Trophoblast cell (in vitro differentiated cells and primary cell): ENCODE measurements around the gene RNFT2.

ENCODE experiments used
- DNase-seq, 2 donors: peaks; one replicate each; pipeline ENCODE4 v3.0.0-alpha.2; 2016
- H2AFZ ChIP-seq: 2 replicates; pipeline ENCODE4 v1.6.1; 2013; ENCODE audit warnings: low read length, moderate library complexity, mild to moderate bottlenecking; ENCODE audit not compliant: insufficient read depth, poor library complexity
- H2AK5ac ChIP-seq: 2 replicates; pipeline ENCODE4 v1.6.1; 2013; ENCODE audit warnings: mild to moderate bottlenecking, low read length
- H2BK120ac ChIP-seq: 2 replicates; pipeline ENCODE4 v1.6.1; 2013; ENCODE audit warnings: low read length, mild to moderate bottlenecking, moderate library complexity; ENCODE audit not compliant: insufficient read depth, poor library complexity
- H2BK12ac ChIP-seq: 2 replicates; pipeline ENCODE4 v1.6.1; 2013; ENCODE audit warnings: mild to moderate bottlenecking, low read length, moderate library complexity
- H2BK5ac ChIP-seq: 2 replicates; pipeline ENCODE4 v1.6.1; 2013; ENCODE audit warnings: low read length, low read depth, moderate library complexity, mild to moderate bottlenecking; ENCODE audit not compliant: poor library complexity
- H3K14ac ChIP-seq: 2 replicates; pipeline ENCODE4 v1.6.1; 2013; ENCODE audit warnings: mild to moderate bottlenecking, low read length
- H3K18ac ChIP-seq: 2 replicates; pipeline ENCODE4 v1.6.1; 2013; ENCODE audit warnings: mild to moderate bottlenecking, low read length
- H3K23ac ChIP-seq: 2 replicates; pipeline ENCODE4 v1.6.1; 2013; ENCODE audit warnings: low read length
- H3K27ac ChIP-seq: 2 replicates; pipeline ENCODE4 v1.5.1; 2013; ENCODE audit warnings: low read depth, mild to moderate bottlenecking, inconsistent platforms, low read length, moderate library complexity
- H3K27me3 ChIP-seq: 2 replicates; pipeline ENCODE4 v1.6.1; 2013; ENCODE audit warnings: inconsistent platforms, mild to moderate bottlenecking, low read length, moderate library complexity; ENCODE audit not compliant: insufficient read depth
- H3K36me3 ChIP-seq, 2 experiments: 1 replicate in 1 of 2; 2 replicates in 1 of 2; pipeline ENCODE4 v1.6.1; 2013; ENCODE audit warnings: low read length in 2 of 2, mild to moderate bottlenecking in 2 of 2, moderate library complexity in 1 of 2; ENCODE audit not compliant: insufficient read depth in 2 of 2, control insufficient read depth in 1 of 2
- H3K4ac ChIP-seq: 2 replicates; pipeline ENCODE4 v1.6.1; 2013; ENCODE audit warnings: low read depth, mild to moderate bottlenecking, low read length, moderate library complexity
- H3K4me1 ChIP-seq, 2 experiments: 1 replicate in 1 of 2; 2 replicates in 1 of 2; pipeline ENCODE4 v1.6.1; 2013; ENCODE audit warnings: low read length in 2 of 2, mild to moderate bottlenecking in 2 of 2, moderate library complexity in 1 of 2; ENCODE audit not compliant: insufficient read depth in 2 of 2, control insufficient read depth in 1 of 2
- H3K4me2 ChIP-seq: 2 replicates; pipeline ENCODE4 v1.6.1; 2013; ENCODE audit warnings: inconsistent platforms, mild to moderate bottlenecking, low read length, moderate library complexity
- H3K4me3 ChIP-seq: 2 replicates; pipeline ENCODE4 v1.5.1; 2013; ENCODE audit warnings: mild to moderate bottlenecking, low read depth, low read length, inconsistent platforms
- H3K79me1 ChIP-seq: one replicate; pipeline ENCODE4 v1.6.1; 2013; ENCODE audit warnings: low read length
- H3K79me2 ChIP-seq: 2 replicates; pipeline ENCODE4 v1.6.1; 2013; ENCODE audit warnings: low read length, mild to moderate bottlenecking; ENCODE audit not compliant: control insufficient read depth, insufficient read depth, poor library complexity
- H3K9ac ChIP-seq: 2 replicates; pipeline ENCODE4 v1.6.1; 2013; ENCODE audit warnings: mild to moderate bottlenecking, low read length
- H3K9me3 ChIP-seq: 2 replicates; pipeline ENCODE4 v1.6.1; 2013; ENCODE audit warnings: low read depth, mild to moderate bottlenecking, control low read depth, inconsistent platforms, low read length; ENCODE audit not compliant: insufficient read depth
- H4K12ac ChIP-seq: 2 replicates; pipeline ENCODE4 v1.6.1; 2013; ENCODE audit warnings: low read depth, mild to moderate bottlenecking, low read length, moderate library complexity
- H4K8ac ChIP-seq: 2 replicates; pipeline ENCODE4 v1.6.1; 2013; ENCODE audit warnings: low read depth, mild to moderate bottlenecking, low read length, moderate library complexity
- H4K91ac ChIP-seq: one replicate; pipeline ENCODE4 v1.6.1; 2013; ENCODE audit warnings: low read depth, mild to moderate bottlenecking, low read length, moderate library complexity
- WGBS: extraction: QIAGEN DNeasy Blood & Tissue Kit; methylation state at CpG from one replicate; pipeline ENCODE4 v1.1.7; 2013; ENCODE audit warnings: missing lambda C conversion rate; ENCODE audit not compliant: insufficient read length, insufficient coverage; ENCODE audit errors: extremely low coverage; 5-methylcytosine and 5-hydroxymethylcytosine counted together

The RNFT2 gene

DNA sequence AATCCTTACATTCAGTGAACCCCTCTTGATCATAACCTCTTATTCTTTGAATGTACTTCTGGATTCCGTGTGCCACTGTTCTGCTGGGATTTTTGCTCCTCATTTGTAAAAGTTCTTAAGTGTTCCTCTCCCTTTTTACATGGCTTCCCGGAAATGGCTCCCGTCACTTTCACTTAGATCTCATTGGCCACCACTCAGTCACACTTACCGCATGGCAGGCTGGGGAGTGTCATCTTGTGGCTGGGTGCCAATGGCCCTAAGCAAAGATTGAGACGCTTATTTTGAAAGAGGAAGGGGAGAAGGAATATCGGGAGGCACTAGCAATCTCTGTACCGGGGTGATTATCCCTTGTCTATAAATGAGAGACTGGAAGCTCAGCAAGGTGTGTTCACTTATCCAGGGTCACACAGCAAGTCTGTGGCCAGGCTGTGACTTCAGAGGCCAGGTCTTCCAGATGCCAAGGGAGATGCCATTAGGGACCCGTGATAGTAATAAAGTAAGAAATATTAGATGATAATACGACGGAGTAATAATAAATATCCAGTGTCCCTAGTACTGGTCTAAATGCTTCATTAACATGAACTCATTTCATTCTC, 68.8 kb downstream of the RNFT2 start:
- no peak overlapping the region for H3K4ac ChIP-seq
- WGBS, result no CpG with 5 or more reads among the region's 10 CpGs
- H2BK5ac ChIP-seq, result no peak overlapping the region
- H4K91ac ChIP-seq, result no peak overlapping the region
- H3K23ac ChIP-seq, result no peak overlapping the region
- H2BK120ac ChIP-seq, result no peak overlapping the region
- no peak overlapping the region for H3K9ac ChIP-seq
- peaks cover 2% of the 10 kb centered on the region for H3K9me3 ChIP-seq
- no peaks in the 10 kb centered on the region for H3K4me1 ChIP-seq
- H2AK5ac ChIP-seq, result no peak overlapping the region
- no peak overlapping the region for H3K4me2 ChIP-seq
- no peak overlapping the region for H3K18ac ChIP-seq
- no peak overlapping the region for H2BK12ac ChIP-seq
- no peak overlapping the region for H4K8ac ChIP-seq
- H3K27ac ChIP-seq, result no peak overlapping the region
- no peak overlapping the region for H3K4me3 ChIP-seq
- H3K36me3 ChIP-seq, result no peaks in the 10 kb centered on the region
- H3K79me2 ChIP-seq, result no peaks in the 10 kb centered on the region
- no peaks in the 10 kb centered on the region for H3K27me3 ChIP-seq
- H3K14ac ChIP-seq, result no peak overlapping the region
- H3K79me1 ChIP-seq, result no peaks in the 10 kb centered on the region
- H2AFZ ChIP-seq, result no peak overlapping the region
- DNase-seq, result no peak
- no peak overlapping the region for H4K12ac ChIP-seq

DNA sequence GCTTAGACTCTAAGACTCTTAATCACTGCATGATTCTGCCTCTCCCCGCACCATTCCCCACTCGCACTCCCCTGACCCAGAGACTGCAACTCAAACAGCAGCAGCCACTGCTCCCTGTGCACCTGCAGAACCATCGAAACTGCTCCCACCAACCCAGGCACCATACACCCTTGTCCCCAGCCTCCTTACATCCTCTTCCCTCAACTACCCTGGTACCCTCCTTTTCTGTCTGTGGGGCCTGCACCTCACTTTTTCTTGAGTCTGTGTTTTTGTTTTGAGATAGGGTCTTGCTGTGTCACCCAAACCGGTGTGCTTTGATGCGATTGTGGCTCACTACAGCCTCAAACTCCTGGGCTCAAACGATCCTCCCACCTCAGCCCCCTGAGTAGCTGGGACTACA, 69.4 kb downstream of the RNFT2 start:
- H2BK12ac ChIP-seq, result no peak overlapping the region
- H3K9me3 ChIP-seq, result peaks cover 2% of the 10 kb centered on the region
- no peak overlapping the region for H3K4ac ChIP-seq
- H3K18ac ChIP-seq, result no peak overlapping the region
- no peak overlapping the region for H4K12ac ChIP-seq
- H3K23ac ChIP-seq, result no peak overlapping the region
- H2BK120ac ChIP-seq, result no peak overlapping the region
- no peak overlapping the region for H3K9ac ChIP-seq
- no peak overlapping the region for H3K27ac ChIP-seq
- no peaks in the 10 kb centered on the region for H3K4me1 ChIP-seq
- WGBS, result no CpG with 5 or more reads among the region's 6 CpGs
- no peak overlapping the region for H3K4me2 ChIP-seq
- H2AK5ac ChIP-seq, result no peak overlapping the region
- no peak overlapping the region for H3K14ac ChIP-seq
- no peak overlapping the region for H4K8ac ChIP-seq
- no peak overlapping the region for H4K91ac ChIP-seq
- no peaks in the 10 kb centered on the region for H3K36me3 ChIP-seq
- H2BK5ac ChIP-seq, result no peak overlapping the region
- no peaks in the 10 kb centered on the region for H3K79me2 ChIP-seq
- DNase-seq, result no peak
- H3K4me3 ChIP-seq, result no peak overlapping the region
- no peaks in the 10 kb centered on the region for H3K27me3 ChIP-seq
- H3K79me1 ChIP-seq, result no peaks in the 10 kb centered on the region
- H2AFZ ChIP-seq, result no peak overlapping the region

DNA sequence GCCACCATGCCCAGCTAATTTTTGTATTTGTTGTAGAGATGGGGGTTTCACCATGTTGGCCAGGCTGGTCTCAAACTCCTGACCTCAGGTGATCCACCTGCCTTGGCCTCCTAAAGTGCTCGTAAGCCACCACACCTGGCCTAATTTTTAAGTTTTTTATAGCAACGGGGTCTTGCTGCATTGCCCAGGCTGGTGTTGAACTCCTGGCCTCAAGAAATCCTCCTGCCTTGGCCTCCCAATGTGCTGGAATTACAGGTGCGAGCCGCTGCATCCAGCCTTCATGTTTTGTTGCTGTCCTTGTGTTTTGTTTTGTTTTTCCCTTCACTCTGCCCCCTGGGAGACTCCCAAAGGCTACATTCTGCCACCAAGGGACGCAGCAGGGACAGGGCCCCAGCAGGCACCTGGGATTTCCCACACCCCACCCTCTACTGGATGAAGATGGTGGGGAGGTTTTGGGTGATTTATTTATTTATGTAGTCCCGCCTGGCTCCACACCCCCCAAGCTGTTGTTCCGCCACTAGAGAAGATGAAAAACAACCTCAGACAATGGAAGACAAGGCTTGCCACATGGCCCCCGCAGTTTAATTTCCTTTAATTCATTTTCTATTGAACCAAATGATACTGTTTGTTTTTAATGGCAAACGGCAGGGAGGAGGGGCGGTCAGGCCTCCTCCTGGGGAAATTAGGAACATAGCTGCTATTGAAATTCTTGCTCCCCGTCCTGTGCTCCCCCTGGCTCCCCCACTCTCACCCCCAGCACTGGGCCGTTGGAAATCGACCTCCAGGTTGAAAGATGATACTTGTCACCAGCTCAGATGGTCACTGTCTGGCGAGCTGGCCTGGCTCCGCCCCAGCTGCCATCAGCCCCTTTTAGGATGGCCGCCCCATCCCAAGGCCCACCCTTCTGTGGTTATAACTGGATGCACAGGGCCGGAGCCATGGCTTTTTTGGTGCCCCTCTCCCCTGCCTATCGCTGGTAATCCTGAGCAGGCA, 70.3 kb downstream of the RNFT2 start:
- H3K9ac ChIP-seq, result no peak overlapping the region
- whole genome bisulfite sequencing, result no CpG with 5 or more reads among the region's 18 CpGs
- no peak overlapping the region for H3K14ac ChIP-seq

DNA sequence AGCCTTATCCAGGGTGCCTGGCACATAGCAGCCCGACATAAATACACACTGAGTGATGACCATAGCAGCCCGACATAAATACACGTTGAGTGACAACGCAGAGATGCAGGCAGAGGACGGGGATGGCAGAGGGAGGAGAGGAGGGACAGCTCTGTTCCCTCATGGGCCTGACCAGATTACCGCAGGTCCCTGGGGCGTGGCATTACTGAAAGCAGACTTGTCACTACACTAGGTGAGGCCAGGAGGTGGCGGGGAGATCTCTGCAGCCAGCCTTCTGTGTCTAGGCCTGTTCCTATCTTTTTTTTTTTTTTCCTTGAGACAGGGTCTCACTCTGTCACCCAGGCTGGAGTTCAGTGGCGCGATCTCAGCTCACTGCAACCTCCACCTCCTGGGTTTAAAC, 74.1 kb downstream of the RNFT2 start:
- Histone ChIP-seq H2BK12ac (no peak overlapping the region), H3K23ac (no peak overlapping the region), H3K79me2 (no peaks in the 10 kb centered on the region), H3K18ac (no peak overlapping the region), H2BK120ac (no peak overlapping the region), H2AK5ac (no peak overlapping the region), H3K9me3 (peaks cover 2% of the 10 kb centered on the region), H3K27ac (no peak overlapping the region), H3K14ac (no peak overlapping the region), H4K91ac (no peak overlapping the region), H3K4me3 (no peak overlapping the region), H3K4ac (no peak overlapping the region), H3K4me1 (peaks cover 0 to 4% of the 10 kb centered on the region in 2 experiments), H3K4me2 (no peak overlapping the region), H2AFZ (no peak overlapping the region), H3K9ac (no peak overlapping the region), H3K36me3 (no peaks in the 10 kb centered on the region), H2BK5ac (no peak overlapping the region), H3K79me1 (peaks cover 2% of the 10 kb centered on the region), H3K27me3 (no peaks in the 10 kb centered on the region), H4K12ac (no peak overlapping the region), H4K8ac (no peak overlapping the region)
- WGBS, result no CpG with 5 or more reads among the region's 10 CpGs
- DNase-seq, result no peak

More for the DNA sequence above, 70.3 kb downstream of the RNFT2 start:
- no peak overlapping the region for H4K91ac ChIP-seq
- H3K36me3 ChIP-seq, result no peaks in the 10 kb centered on the region
- H2BK12ac ChIP-seq, result no peak overlapping the region
- H3K23ac ChIP-seq, result no peak overlapping the region
- DNase-seq, result no peak
- H3K4ac ChIP-seq, result no peak overlapping the region
- no peaks in the 10 kb centered on the region for H3K79me2 ChIP-seq
- H3K27ac ChIP-seq, result no peak overlapping the region
- H3K4me3 ChIP-seq, result no peak overlapping the region
- H2BK120ac ChIP-seq, result no peak overlapping the region
- H2BK5ac ChIP-seq, result no peak overlapping the region
- no peak overlapping the region for H3K4me2 ChIP-seq
- H3K9me3 ChIP-seq, result peaks cover 2% of the 10 kb centered on the region
- no peak overlapping the region for H4K12ac ChIP-seq
- H2AK5ac ChIP-seq, result no peak overlapping the region
- peaks cover 0 to 4% of the 10 kb centered on the region in 2 experiments for H3K4me1 ChIP-seq
- no peak overlapping the region for H4K8ac ChIP-seq
- H2AFZ ChIP-seq, result no peak overlapping the region
- H3K27me3 ChIP-seq, result no peaks in the 10 kb centered on the region
- H3K18ac ChIP-seq, result no peak overlapping the region
- peaks cover 2% of the 10 kb centered on the region for H3K79me1 ChIP-seq
